Mammary epithelial cell (primary cell): ENCODE results near the gene TAAR2.

Experiments used
- EZH2 ChIP-seq: IDR thresholded peaks from 2 replicates; pipeline ENCODE4 v1.6.1; 2012; ENCODE audit warnings: low read length, inconsistent platforms, borderline replicate concordance
- TF ChIP-seq, protein P1 (sequence below), 2 donors: IDR thresholded peaks in 1 of 2; conservative IDR thresholded peaks in 1 of 2; 2 replicates each; pipeline ENCODE4 v1.5.1; 2011 to 2012; ENCODE audit warnings: inconsistent platforms in 2 of 2, low read length in 2 of 2, mild to moderate bottlenecking in 2 of 2, control low read depth in 1 of 2, low read depth in 1 of 2; ENCODE audit not compliant: insufficient read depth in 1 of 2; ENCODE audit errors: extremely low read depth in 1 of 2

GRCh38 chr6:132592855-132593254 is 31.2 kb downstream of the TAAR2 start:
- no peak for TF ChIP-seq EZH2
- TF ChIP-seq, protein P1, sequence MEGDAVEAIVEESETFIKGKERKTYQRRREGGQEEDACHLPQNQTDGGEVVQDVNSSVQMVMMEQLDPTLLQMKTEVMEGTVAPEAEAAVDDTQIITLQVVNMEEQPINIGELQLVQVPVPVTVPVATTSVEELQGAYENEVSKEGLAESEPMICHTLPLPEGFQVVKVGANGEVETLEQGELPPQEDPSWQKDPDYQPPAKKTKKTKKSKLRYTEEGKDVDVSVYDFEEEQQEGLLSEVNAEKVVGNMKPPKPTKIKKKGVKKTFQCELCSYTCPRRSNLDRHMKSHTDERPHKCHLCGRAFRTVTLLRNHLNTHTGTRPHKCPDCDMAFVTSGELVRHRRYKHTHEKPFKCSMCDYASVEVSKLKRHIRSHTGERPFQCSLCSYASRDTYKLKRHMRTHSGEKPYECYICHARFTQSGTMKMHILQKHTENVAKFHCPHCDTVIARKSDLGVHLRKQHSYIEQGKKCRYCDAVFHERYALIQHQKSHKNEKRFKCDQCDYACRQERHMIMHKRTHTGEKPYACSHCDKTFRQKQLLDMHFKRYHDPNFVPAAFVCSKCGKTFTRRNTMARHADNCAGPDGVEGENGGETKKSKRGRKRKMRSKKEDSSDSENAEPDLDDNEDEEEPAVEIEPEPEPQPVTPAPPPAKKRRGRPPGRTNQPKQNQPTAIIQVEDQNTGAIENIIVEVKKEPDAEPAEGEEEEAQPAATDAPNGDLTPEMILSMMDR (conservative IDR thresholded peaks at IDR 0.05 in 1 of 2, IDR thresholded peaks at IDR 0.05 in 1 of 2; ENCODE audit: extremely low read depth in 1 of 2, insufficient read depth in 1 of 2, low read depth in 1 of 2, low read length in 2 of 2) = no peak
